Right hindlimb (tissue), 1 donor: ENCODE measurements around the gene MGAT5.

Experiments used
- DNase-seq: peaks from one replicate; pipeline ENCODE4 v3.0.0-alpha.2; 2018

The MGAT5 gene

DNA sequence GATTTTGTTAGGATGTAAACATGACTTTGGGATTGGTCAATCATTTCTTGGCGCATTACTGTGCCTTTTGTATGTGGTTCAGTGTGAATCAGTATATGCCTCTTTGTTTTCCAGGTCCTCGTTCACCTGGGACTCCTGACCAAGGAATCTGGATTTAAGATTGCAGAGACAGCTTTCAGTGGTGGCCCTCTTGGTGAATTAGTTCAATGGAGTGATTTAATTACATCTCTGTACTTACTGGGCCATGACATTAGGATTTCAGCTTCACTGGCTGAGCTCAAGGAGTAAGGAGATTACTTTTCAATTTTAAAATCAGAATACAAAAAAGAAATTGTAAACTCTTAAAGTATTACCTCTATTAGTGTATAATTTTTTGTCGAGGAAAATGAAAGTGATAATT lies 87.6 kb downstream of the MGAT5 start:
- DNase-seq = no peak

DNA sequence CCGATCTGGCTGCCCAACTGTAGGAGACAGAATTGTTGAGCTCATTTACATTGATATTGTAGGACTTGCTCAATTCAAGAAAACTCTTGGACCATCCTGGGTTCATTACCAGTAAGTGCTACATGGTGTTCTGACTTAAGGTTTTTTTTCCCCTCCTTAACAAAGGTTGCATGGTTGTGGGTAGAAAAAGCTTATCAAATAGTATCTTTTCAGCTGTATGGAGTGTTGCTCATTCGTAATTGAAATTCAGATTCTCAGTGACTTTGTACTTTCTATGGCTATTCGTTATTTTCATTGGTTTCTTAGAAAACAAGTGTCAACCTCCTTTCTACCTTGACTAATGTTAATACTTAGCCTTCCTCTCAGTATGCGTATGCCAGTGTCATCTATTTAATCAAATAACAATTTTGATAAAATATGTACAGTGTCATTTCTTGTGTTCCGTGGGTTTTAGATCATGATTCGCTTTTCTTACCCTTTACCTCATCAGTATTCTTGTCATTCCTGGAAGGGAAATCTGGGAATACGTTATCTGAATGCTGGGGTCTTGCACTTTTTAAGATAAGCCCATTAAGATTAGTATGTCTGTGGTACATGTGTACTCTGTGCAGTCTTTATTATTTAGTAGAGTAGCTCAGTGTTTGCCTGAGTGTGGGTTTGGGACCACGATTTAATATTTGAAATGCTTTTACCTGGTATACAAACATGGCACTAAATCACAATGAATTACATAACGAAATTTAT lies 91.3 kb downstream of the MGAT5 start:
- no peak for DNase-seq

DNA sequence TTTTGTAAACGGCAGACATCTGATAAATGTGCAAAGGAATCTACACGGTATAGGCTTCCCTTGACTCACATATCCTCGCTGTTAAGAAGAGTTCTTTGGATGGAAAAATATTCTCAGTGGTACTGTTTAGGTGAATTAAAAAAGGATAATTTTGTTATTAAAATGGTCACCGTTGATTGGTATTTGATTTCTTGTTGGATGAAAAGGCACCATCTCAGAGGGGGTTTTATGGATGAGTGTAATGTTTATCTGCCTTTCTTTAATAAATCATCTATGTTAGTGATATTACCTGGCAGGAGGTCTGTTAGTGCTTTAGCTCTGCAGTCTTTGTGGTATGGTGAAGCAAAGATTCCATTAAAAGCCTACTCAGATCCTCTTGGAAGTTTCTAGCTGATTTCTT lies 92.3 kb downstream of the MGAT5 start:
- DNase-seq = no peak

- DNase-seq = no peak
Measured at GRCh38 chr2:134347756-134348155, 93.9 kb downstream of the MGAT5 start.

DNA sequence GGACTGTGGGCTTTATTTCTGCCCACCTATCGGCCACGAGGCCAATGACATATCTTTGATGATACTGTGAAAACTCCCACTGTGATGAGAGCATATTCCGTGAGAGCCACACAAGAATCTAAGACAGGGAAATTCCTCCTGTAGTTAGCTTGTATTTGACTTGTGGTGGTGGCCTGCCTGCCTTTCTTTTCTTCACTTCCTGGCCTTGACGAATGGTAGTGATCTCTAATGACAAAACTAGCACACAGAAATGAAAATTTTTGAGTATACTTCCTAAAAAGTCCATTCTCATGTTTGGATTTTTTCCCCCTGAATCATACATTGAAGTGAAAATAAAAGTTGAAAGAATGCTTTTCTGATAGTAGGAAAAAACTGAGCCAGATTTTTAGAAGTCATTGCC lies 94.4 kb downstream of the MGAT5 start:
- no peak for DNase-seq

DNA sequence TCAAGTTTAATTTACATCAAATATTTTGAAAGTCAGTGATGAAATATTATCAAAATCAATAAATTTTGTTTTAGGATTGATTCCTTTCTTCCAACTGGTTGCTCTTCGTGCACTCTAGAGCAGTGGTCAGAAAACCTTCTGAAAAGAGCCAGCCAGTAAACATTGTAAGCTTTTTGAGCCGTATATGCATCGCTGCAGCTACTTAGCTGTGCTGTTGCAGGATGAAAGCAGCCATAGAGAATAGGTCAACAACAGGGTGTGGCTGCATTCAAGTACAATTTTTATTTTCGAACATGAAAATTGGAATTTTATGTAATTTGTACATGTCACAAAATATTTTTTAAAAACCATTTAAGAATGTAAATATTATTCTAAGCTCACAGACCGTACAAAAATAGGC lies 94.9 kb downstream of the MGAT5 start:
- DNase-seq = no peak

DNA sequence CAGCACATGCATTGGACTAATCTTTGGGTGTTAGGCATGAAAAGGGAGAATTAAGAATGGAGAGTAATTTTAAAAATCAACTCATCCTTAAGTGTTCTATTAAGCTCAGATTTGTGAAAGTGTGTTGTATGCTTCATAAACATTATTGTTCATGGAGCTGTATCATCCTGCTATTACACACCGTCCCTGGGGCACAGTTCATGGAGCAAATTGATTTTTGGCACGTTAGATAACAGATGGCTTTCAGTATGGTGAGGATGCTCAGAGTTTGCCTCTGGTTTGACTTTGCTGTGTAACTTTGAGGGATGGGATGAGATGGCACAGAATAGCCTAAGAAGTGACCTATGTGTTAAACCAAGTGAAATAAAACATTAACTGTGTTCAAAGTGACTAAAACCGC lies 97.1 kb downstream of the MGAT5 start:
- DNase-seq = no peak

- DNase-seq = no peak
Measured at GRCh38 chr2:134351899-134352298, 98.0 kb downstream of the MGAT5 start.

DNA sequence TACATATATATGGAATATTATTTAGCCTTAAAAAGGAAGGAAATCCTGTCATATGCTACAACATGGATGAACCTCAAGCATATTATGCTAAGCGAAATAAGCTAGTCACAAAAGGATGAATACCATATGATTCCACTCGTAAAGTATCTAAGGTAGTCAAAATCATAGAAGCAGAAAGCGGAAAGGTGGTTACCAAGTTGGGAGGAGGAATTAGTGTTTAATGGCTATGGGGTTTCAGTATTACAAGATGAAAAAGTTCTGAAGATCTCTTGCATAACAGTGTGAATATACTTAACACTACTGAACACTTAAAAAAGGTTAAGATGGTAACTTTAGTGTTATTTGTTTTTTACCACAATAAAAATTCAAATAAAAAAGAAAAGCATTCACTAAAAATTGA lies 99.0 kb downstream of the MGAT5 start:
- no peak for DNase-seq

- DNase-seq = no peak
Measured at GRCh38 chr2:134354611-134355010, 100.7 kb downstream of the MGAT5 start.

DNA sequence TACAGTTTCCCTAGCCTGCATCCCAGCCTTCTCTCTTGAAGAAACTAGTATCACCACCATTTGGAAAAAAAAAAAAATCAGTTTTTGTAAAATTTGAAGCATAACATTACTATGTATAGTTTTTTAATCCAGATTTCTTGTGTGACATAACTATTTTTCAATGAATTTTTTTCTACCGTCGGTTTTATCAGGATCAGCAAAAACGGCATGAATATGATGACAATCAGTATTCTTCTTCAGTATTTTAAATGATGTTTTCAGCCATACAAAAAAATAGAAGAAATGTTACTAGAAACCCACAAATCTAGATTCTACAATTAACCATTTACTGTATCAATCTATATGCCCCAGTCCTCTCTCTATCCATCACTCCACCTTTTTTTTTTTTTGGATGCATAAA lies 103.9 kb downstream of the MGAT5 start:
- no peak for DNase-seq

- DNase-seq = no peak
Measured at GRCh38 chr2:134359367-134360081, 105.7 kb downstream of the MGAT5 start.

- DNase-seq = peak; percentile 71
Measured at GRCh38 chr2:134360745-134361487, 107.0 kb downstream of the MGAT5 start.

GRCh38 chr2:134361648-134362047 lies 107.8 kb downstream of the MGAT5 start:
- DNase-seq = no peak

DNA sequence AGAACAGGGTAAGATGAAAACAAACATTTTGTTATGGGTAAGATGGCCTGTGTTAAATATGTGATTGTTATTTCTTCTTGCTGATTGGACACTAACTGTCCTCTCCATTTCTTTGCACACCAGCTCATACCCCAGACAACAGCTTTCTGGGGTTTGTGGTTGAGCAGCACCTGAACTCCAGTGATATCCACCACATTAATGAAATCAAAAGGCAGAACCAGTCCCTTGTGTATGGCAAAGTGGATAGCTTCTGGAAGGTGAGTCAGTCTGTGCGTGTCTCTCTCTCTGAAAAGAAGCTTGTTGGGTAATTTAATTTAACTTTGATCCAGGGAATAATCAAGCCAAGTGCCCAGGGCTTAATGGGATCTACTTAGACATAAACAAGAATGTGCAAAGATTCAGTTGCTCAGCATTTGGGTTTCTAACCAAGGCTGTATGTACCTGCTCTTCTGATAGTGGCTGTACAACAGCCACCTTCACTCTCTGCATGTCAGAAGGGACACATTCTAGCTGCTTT lies 108.3 kb downstream of the MGAT5 start:
- DNase-seq = no peak

GRCh38 chr2:134362740-134363139 lies 108.9 kb downstream of the MGAT5 start:
- DNase-seq = no peak

GRCh38 chr2:134365356-134365755 lies 111.5 kb downstream of the MGAT5 start:
- DNase-seq = no peak

GRCh38 chr2:134366359-134366758 lies 112.5 kb downstream of the MGAT5 start:
- no peak for DNase-seq

DNA sequence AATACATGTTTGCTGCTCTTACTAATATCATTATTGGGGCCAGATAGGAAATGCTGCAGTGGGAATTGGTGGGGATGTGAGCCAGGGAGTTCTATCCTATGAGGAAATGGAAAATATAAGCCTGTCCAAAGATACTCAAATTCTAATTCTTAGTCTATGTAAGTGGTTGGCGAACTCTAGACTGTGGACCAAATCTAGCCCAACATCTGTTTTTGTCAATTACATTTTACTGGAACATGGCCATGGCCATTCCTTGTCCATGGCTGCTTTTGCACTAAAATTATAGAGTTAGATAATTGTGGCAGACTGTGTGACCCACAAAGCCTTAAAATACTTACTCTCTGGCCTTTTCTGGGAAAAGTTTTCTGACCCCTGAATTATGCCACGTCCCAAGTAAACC lies 113.3 kb downstream of the MGAT5 start:
- peak; percentile 67 for DNase-seq

DNA sequence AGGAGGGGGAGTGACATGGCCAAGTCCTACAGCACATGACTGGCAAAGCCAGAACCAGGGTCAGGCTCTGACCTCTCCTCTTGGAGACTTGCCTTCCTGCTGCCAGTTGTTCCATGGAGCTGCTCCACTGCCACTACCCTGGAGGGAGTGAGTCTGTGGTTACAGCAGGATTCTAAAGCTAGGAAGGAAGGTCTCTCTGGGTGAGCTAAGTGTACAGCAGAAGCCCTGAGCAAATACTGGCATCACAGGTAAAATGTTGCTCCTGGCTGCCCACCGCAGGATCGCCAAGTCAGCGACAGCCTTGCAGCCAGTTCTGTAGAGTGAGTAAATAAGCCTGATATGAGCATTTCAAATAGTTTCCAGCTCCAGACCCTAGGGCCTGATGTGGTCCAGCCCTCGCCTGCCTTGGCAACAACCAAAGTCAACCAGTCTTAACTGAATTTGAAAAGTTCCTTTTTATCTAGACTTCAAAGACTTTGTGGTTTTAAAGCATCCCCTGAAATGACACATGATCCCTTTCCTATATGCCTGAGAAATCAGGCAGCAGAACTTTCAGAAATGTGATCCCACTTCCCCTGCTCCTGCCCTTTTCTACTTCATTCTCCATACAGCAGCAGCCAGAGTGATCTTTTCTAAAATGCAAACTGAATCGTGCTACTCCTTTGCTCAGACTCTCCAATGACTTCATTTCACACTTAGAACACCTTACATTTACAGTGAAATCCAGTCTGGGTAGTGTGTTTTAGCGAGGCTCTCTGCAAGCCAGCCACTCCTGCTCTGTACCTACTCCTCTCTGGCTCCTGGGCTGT lies 114.3 kb downstream of the MGAT5 start:
- DNase-seq = peak; percentile 53

DNA sequence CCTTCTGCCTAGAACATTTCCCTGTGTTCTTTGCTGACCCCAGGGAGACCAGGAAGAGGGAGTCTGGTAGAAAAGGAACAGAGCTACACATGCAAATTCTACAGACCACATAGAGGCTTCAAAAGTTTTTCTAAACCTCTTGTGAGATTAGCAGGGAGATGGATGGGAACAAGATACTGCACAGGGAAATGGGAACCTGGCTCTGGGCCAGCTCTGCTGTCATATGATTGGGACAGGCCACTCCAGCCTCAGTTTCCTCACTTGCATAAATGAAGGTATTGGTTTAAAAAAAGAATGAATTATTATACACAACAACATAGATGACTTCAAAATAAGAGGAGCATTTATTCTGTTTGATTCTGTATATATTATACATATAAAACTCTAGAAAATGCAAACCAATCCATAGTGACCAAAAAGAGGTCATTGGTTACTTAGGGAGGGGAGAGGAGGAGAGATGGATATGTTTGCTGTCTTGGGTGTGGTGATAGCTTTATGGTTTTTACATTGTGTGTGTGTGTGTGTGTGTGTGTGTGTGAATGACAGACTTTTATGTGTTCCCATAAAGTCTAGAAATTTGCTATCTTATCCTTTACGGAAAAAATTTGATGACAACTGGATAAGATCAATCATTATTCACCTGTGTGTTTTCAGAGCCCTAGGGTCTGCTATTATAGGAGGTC lies 115.5 kb downstream of the MGAT5 start:
- no peak for DNase-seq
